TTC549 (cell line): Measurements from ENCODE around the gene MUC6.
"Not testable (repeated sequence)": the region's sequence is repeated elsewhere in the genome, so short reads cannot be mapped to it uniquely, and the experiment has no call there.

Experiments
- FAIRE-seq: peaks from 2 replicates; lab custom pipeline; 2012; peaks lifted over from hg19 to GRCh38; lab: Jason Lieb, UNC

MUC6 gene

GRCh38 chr11:1022411-1022810 lies 14.1 kb downstream of the MUC6 start:
- FAIRE-seq = no peak

DNA sequence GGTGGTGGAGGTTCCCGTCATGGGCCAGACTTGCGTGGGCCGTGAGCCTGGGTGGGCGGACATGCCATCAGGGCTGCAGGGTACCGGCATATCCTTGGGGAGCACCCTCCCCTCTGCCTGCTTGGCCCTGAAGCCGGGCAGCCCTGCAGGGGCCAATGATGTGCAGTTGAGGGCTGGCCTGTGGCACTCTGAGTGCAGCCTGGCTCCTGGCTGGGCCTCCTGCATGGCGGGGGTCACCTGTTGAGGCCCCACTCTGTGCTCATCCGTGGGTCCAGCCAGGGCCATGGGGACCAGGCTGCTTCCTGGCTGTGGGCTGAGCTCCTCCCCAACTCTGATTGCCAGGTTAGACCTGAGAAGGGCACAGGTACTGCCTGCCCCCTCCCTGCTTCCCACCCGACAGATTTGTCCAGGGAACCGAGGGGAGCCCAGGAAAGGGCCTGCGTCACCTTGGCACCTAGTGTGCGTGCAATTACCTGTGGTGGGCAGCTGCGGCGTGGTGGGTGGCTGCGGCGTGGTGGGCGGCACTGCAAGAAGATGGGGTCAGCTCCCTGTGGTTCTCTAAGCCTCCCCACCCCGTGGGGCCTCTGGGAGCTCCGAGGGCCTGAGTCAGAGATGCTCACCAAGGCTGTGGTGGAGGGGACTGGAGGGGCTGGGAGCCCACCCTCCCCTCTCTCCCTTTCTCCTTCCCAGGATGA lies 16.2 kb downstream of the MUC6 start:
- FAIRE-seq = no peak

DNA sequence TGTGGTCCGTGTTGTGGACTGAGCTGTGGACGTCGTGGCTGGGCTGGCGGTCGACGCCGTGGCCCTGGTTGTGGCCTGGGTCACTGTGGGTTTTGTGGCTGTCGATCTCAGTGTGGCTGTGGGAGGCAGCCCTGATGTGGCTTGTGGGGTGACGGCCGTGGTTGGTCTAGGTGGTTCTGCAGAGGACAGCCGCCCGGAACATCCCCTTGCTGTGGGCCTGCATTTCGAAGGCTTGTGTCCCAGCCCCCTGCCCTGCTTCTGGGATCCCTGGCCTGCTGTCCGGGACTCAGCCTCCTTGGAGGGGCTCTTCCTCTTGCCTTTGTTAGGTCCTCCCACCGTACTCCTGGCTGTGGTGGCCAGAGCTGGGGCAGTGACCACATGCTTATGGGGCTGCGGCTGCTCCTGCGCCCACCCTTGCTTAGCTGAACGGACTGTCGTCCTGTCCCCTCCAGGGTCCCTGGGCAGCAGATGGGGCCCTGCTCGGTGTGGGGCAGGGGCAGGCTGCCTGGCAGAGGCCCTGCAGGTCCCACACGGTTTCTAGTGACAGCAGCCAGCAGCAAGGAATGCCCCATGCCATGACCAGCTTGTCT lies 17.1 kb downstream of the MUC6 start:
- FAIRE-seq = no peak

GRCh38 chr11:1018091-1018490 lies 18.4 kb downstream of the MUC6 start:
- no peak for FAIRE-seq

- no peak for FAIRE-seq
Measured at GRCh38 chr11:1017269-1018005, 19.1 kb downstream of the MUC6 start.

DNA sequence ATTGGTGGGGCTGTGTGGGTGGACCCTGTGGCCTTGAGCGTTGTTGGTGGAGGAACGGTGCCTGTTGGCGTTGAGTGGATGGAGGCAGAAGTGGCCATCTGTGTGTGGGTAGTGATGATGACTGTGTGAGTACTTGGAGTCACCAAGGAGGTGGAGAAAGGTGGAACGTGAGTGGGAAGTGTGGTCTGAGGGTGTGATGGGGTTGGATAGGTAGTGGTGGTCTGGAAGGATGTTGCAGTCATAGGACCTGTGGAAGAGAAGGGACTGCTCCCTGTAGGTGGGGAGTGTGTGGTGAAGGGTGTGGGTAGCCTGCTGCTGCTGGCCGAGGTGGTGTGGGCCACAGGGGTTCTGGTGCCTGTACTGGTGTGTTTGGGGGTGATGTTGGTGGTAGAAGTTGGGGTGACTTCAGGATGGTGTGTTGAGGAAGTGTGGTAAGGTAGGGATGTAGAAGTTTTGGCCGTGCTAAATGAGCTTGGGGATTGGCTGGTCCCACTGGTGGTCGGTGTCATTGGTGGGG lies 19.9 kb downstream of the MUC6 start:
- FAIRE-seq = not testable (repeated sequence)

GRCh38 chr11:1015826-1016545 lies 20.5 kb downstream of the MUC6 start:
- no peak for FAIRE-seq

- no peak for FAIRE-seq
Measured at GRCh38 chr11:1015064-1015463, 21.5 kb downstream of the MUC6 start.

GRCh38 chr11:1014276-1014675 lies 22.2 kb downstream of the MUC6 start:
- FAIRE-seq = no peak

DNA sequence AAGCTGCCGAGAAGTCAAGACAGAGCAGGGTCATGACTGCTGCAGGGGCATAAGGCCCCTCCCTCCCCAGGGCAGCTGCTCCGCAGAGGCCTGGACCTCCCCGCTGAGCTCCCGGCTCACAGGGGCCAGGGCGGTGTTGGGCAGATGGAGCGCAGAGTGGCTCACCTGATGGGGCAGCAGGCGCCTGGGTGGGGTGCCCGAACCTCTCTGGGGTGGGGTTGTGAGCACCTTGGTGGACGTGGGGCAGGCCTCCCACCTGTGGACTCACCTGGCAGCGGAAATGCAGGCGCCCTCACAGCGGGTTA lies 22.9 kb downstream of the MUC6 start:
- FAIRE-seq = no peak

- FAIRE-seq = no peak
Measured at GRCh38 chr11:1012740-1013630, 23.5 kb downstream of the MUC6 start.

DNA sequence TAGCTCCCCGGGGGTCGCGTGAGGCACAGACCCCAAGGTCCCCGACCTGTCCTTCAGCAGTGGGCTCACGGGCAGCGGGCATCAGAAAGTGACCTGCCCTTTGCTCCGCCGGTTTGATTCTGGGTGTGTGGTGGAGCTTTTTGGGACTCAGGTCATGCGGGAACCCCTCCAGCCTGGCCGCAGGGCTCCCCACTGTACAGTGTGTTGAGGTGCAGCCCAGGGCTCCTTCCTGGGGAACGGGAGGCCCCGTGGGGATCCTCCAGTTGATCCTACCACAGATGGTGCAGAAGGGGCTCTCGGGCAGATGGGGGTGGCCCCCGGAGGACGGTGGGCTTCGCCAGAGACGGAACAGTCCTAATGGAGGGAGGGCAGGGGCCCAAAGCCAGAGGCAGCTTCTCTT lies 24.2 kb downstream of the MUC6 start:
- no peak for FAIRE-seq

GRCh38 chr11:1011320-1011698 lies 25.2 kb downstream of the MUC6 start:
- FAIRE-seq = no peak

DNA sequence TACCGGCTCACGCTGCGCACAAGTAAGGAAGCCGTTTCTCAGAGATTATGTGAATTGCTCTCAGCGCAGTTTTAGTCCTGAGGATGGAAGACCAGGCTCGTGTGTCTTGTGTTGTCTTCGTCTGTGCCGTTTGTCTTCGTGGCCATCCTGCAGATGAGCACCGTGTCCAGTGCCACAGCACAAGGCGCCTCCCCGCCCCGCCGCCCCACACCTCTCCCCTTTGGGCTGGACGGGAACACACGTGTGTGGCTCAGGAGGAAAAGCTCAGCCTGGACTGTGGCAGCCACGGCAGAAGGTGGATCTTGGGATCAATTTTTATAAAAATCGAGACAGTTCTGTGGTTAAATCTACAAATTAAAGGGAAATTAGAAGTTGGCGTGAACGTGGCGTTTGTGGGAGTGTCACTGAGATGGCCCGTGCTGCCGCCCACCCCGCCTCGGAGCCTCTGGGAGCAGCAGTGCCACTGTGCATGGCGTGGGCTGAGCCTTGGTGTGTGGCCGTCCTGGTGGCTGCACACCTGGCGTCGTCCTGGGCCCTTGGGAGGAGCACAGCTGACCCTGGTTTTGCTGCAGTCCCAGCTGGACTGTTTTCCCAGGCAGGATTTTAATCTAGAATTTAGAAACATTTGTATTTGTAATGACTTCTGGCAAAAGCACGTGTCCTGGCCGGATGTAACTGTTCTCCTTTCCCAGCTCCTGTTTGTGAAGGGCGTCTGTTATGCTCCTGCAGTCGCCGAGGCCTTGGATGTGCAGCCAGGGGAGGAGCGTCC lies 25.8 kb downstream of the MUC6 start:
- FAIRE-seq = no peak

GRCh38 chr11:1009991-1010390 lies 26.5 kb downstream of the MUC6 start:
- no peak for FAIRE-seq

DNA sequence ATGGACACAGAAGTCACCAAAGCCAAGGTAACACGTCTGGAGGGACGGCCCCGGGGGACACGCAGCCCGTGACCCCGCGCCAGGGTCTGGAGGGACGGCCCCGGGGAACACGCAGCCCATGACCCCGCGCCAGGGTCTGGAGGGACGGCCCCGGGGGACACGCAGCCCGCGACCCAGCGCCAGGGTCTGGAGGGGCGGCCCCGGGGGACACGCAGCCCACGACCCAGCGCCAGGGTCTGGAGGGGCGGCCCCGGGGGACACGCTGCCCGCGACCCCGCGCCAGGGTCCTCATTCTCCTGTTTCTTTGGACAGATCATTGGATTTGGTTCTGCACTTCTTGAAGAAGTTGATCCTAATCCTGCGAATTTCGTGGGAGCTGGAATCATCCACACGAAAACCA lies 27.1 kb downstream of the MUC6 start:
- FAIRE-seq = no peak

- no peak for FAIRE-seq
Measured at GRCh38 chr11:1008803-1009145, 27.7 kb downstream of the MUC6 start.

DNA sequence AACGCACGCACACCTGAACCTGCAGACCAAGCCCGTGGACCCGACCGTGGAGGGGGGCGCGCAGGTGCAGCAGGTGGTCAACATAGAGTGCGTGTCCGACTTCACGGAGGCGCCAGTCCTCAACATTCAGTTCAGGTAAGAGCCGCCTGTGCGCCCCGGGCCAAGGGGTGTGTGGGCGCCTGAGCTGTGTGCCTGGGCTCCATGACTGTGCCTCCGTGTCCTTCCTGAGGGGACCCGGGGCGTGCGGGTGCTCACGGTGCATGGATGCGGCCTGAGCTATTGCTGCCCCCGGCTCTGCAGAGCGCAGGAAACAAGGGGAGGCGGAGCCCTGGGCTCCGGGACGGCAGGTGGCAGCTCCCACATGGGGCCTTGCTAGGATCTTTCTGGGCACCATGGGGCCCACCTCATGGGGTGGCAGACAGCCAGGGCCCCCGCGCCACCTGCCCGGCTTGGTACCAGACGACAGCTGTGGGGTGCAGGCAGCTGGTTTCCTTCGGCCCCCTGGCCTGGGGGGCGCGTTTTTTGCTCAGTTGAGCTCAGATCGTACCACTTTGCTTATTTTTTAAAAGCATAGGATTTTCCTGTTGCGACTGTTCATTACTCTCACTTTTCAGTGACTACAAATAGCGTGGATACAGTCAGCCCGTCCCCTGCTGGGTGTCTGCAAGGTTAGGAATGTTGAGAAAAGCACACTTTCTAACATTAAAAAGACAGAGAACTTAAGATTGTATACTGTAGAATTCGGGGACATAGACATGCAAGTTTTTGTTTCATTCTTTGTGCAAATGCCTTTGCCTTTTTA lies 28.3 kb downstream of the MUC6 start:
- no peak for FAIRE-seq

GRCh38 chr11:1007279-1007678 lies 29.2 kb downstream of the MUC6 start:
- no peak for FAIRE-seq

GRCh38 chr11:1006762-1007161 lies 29.8 kb downstream of the MUC6 start:
- no peak for FAIRE-seq
